ENCODE measurements around the gene LRTM1.

DNA sequence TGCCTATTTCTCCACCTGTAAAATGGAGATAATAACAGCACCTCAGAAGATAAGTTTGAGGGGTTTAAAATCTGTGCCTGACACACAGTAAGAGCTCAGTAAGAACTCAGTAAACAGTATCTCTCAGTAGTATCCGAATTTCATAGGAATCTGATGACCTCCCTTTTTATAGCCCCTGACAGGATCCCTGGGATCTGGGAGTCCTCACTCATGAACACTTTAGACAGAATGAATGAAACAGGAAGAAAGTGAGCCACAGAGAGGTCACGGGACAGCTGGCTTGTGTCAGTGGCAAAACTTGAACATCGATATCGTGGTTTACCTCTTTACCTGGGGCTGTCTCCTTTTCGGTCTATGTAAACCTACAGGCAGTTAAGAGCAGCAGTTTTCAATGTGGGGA, 51.2 kb downstream of the LRTM1 start:
- TF ChIP-seq, protein P1, sequence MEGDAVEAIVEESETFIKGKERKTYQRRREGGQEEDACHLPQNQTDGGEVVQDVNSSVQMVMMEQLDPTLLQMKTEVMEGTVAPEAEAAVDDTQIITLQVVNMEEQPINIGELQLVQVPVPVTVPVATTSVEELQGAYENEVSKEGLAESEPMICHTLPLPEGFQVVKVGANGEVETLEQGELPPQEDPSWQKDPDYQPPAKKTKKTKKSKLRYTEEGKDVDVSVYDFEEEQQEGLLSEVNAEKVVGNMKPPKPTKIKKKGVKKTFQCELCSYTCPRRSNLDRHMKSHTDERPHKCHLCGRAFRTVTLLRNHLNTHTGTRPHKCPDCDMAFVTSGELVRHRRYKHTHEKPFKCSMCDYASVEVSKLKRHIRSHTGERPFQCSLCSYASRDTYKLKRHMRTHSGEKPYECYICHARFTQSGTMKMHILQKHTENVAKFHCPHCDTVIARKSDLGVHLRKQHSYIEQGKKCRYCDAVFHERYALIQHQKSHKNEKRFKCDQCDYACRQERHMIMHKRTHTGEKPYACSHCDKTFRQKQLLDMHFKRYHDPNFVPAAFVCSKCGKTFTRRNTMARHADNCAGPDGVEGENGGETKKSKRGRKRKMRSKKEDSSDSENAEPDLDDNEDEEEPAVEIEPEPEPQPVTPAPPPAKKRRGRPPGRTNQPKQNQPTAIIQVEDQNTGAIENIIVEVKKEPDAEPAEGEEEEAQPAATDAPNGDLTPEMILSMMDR (conservative IDR thresholded peaks at IDR 0.05; ENCODE audit: low read depth, low read length): no peak
- TF ChIP-seq EZH2phosphoT487 (IDR thresholded peaks at IDR 0.05; ENCODE audit: borderline replicate concordance, low read length) (no peak), EZH2 (IDR thresholded peaks at IDR 0.05; ENCODE audit: low read length, unreplicated experiment) (no peak)
